Central memory CD4-positive, alpha-beta T cell (primary cell): ENCODE results near the gene GJA5.
"Not testable (repeated sequence)": the region's sequence is repeated elsewhere in the genome, so short reads cannot be mapped to it uniquely, and the experiment has no call there.

Experiments used
- DNase-seq: peaks from one replicate; pipeline ENCODE4 v3.0.0; 2022

Gene GJA5

GRCh38 chr1:147758379-147759100, 1.9 kb downstream of the GJA5 start:
- DNase-seq: no peak

- no peak for DNase-seq
Observed at GRCh38 chr1:147757015-147757990, 3.1 kb downstream of the GJA5 start.

- DNase-seq: no peak
Observed at GRCh38 chr1:147756341-147756740, 4.1 kb downstream of the GJA5 start.

GRCh38 chr1:147754661-147755060, 5.7 kb downstream of the GJA5 start:
- DNase-seq: no peak

GRCh38 chr1:147753081-147753480, 7.3 kb downstream of the GJA5 start:
- DNase-seq: no peak

GRCh38 chr1:147752511-147752910, 7.9 kb downstream of the GJA5 start:
- no peak for DNase-seq

- no peak for DNase-seq
Observed at GRCh38 chr1:147751346-147751745, 9.1 kb downstream of the GJA5 start.

GRCh38 chr1:147750618-147751217, 9.7 kb downstream of the GJA5 start:
- no peak for DNase-seq

- DNase-seq: no peak
Observed at GRCh38 chr1:147749792-147750191, 10.6 kb downstream of the GJA5 start.

GRCh38 chr1:147748676-147749350, 11.6 kb downstream of the GJA5 start:
- DNase-seq: no peak

GRCh38 chr1:147747966-147748365, 12.4 kb downstream of the GJA5 start:
- no peak for DNase-seq

- no peak for DNase-seq
Observed at GRCh38 chr1:147745271-147745670, 15.1 kb downstream of the GJA5 start.

- DNase-seq: no peak
Observed at GRCh38 chr1:147741065-147741464, 19.3 kb downstream of the GJA5 start.

GRCh38 chr1:147740391-147740790, 20.0 kb downstream of the GJA5 start:
- no peak for DNase-seq

- DNase-seq: no peak
Observed at GRCh38 chr1:147738739-147739476, 21.5 kb downstream of the GJA5 start.

GRCh38 chr1:147738129-147738528, 22.3 kb downstream of the GJA5 start:
- DNase-seq: no peak

GRCh38 chr1:147736883-147737282, 23.5 kb downstream of the GJA5 start:
- no peak for DNase-seq

- no peak for DNase-seq
Observed at GRCh38 chr1:147735423-147735822, 25.0 kb downstream of the GJA5 start.

GRCh38 chr1:147734291-147734841, 26.0 kb downstream of the GJA5 start:
- not testable (repeated sequence) for DNase-seq

GRCh38 chr1:147729315-147729714, 31.1 kb downstream of the GJA5 start:
- DNase-seq: no peak

GRCh38 chr1:147726168-147726567, 34.2 kb downstream of the GJA5 start:
- DNase-seq: no peak

GRCh38 chr1:147725685-147726084, 34.7 kb downstream of the GJA5 start:
- DNase-seq: no peak
